ENCODE data around the gene PLA2G2D.

The PLA2G2D gene

GRCh38 chr1:20139776-20140612 lies 20.7 kb upstream of the PLA2G2D start:
- H3K79me2 ChIP-seq (ENCODE audit: insufficient read depth, low read length), result no peaks in the 10 kb centered on the region
- no peak overlapping the region for H3K4me2 ChIP-seq (ENCODE audit: low read depth, low read length, poor library complexity, severe bottlenecking)
- no peak overlapping the region for H3K4me3 ChIP-seq (ENCODE audit: low read length, poor library complexity, severe bottlenecking)
- H4K20me1 ChIP-seq (ENCODE audit: insufficient read depth, low read length, poor library complexity, severe bottlenecking), result no peaks in the 10 kb centered on the region
- H2AFZ ChIP-seq (ENCODE audit: low read length), result no peak overlapping the region
- no peaks in the 10 kb centered on the region for H3K36me3 ChIP-seq (ENCODE audit: insufficient read depth, low read length)
- H3K9me2 ChIP-seq (replicated peaks; ENCODE audit: low read depth, low read length), result no peaks in the 10 kb centered on the region
- no peaks in the 10 kb centered on the region for H3K27me3 ChIP-seq (ENCODE audit: insufficient read depth, low read length, poor library complexity, severe bottlenecking)
- H3K9me3 ChIP-seq (ENCODE audit: insufficient read depth, low read depth, low read length), result no peaks in the 10 kb centered on the region
- H3F3A ChIP-seq (ENCODE audit: low read depth), result no peaks in the 10 kb centered on the region
- H3K4me1 ChIP-seq (ENCODE audit: insufficient read depth, low read length, poor library complexity, severe bottlenecking), result no peaks in the 10 kb centered on the region
- TF ChIP-seq EZH2phosphoT487 (IDR thresholded peaks at IDR 0.05; ENCODE audit: borderline replicate concordance) (no peak), CTCF (conservative IDR thresholded peaks at IDR 0.05; ENCODE audit: low read length) (no peak)
- H3K9ac ChIP-seq (ENCODE audit: low read depth, low read length, poor library complexity, severe bottlenecking), result no peak overlapping the region

- no peaks in the 10 kb centered on the region for H3K79me2 ChIP-seq (ENCODE audit: insufficient read depth, low read length)
- no peaks in the 10 kb centered on the region for H3K9me3 ChIP-seq (ENCODE audit: insufficient read depth, low read depth, low read length)
- no peaks in the 10 kb centered on the region for H3F3A ChIP-seq (ENCODE audit: low read depth)
- no peak within 1 kb of the TSS for H3K9ac ChIP-seq (ENCODE audit: low read depth, low read length, poor library complexity, severe bottlenecking)
- no peaks in the 10 kb centered on the region for H3K36me3 ChIP-seq (ENCODE audit: insufficient read depth, low read length)
- H3K9me2 ChIP-seq (replicated peaks; ENCODE audit: low read depth, low read length), result no peaks in the 10 kb centered on the region
- no peak within 1 kb of the TSS for H3K4me2 ChIP-seq (ENCODE audit: low read depth, low read length, poor library complexity, severe bottlenecking)
- H4K20me1 ChIP-seq (ENCODE audit: insufficient read depth, low read length, poor library complexity, severe bottlenecking), result no peaks in the 10 kb centered on the region
- no peak within 1 kb of the TSS for H3K4me3 ChIP-seq (ENCODE audit: low read length, poor library complexity, severe bottlenecking)
- no peaks in the 10 kb centered on the region for H3K4me1 ChIP-seq (ENCODE audit: insufficient read depth, low read length, poor library complexity, severe bottlenecking)
- no peak within 1 kb of the TSS for H2AFZ ChIP-seq (ENCODE audit: low read length)
- TF ChIP-seq EZH2phosphoT487 (IDR thresholded peaks at IDR 0.05; ENCODE audit: borderline replicate concordance), result no peak
- no peak for TF ChIP-seq CTCF (conservative IDR thresholded peaks at IDR 0.05; ENCODE audit: low read length)
- H3K27me3 ChIP-seq (ENCODE audit: insufficient read depth, low read length, poor library complexity, severe bottlenecking), result no peaks in the 10 kb centered on the region
Measured at GRCh38 chr1:20138961-20139550, 19.7 kb upstream of the PLA2G2D start, which contains the start of gene PLA2G2F. Gene PLA2G2F (plus strand): TSS chr1:20139323. CDS start chr1:20139428, 105 bp downstream.

DNA sequence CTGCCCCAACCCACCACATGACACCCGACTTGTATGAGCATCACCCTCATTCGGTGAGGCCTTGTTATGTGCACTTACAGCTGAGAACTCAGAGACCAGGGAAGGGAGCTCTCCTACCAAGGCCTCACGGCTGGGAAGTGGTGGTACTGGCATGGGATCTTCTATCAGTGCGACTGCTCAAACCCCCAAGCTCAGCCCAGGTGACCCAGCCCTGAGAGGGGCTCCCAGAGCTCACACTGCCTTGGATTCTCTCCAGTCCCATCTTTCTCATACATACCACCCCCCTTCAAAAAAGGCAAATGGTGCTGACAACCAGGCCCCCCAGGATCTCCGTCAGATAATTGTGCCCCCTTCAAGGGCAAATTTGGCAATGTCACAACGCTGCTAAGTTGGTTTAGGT lies 19.0 kb upstream of the PLA2G2D start:
- no peaks in the 10 kb centered on the region for H3K9me2 ChIP-seq (replicated peaks; ENCODE audit: low read depth, low read length)
- H2AFZ ChIP-seq (ENCODE audit: low read length), result no peak overlapping the region
- no peak overlapping the region for H3K9ac ChIP-seq (ENCODE audit: low read depth, low read length, poor library complexity, severe bottlenecking)
- H3K4me3 ChIP-seq (ENCODE audit: low read length, poor library complexity, severe bottlenecking), result no peak overlapping the region
- H3F3A ChIP-seq (ENCODE audit: low read depth), result no peaks in the 10 kb centered on the region
- no peak overlapping the region for H3K4me2 ChIP-seq (ENCODE audit: low read depth, low read length, poor library complexity, severe bottlenecking)
- no peaks in the 10 kb centered on the region for H3K27me3 ChIP-seq (ENCODE audit: insufficient read depth, low read length, poor library complexity, severe bottlenecking)
- no peaks in the 10 kb centered on the region for H4K20me1 ChIP-seq (ENCODE audit: insufficient read depth, low read length, poor library complexity, severe bottlenecking)
- no peaks in the 10 kb centered on the region for H3K79me2 ChIP-seq (ENCODE audit: insufficient read depth, low read length)
- TF ChIP-seq EZH2phosphoT487 (IDR thresholded peaks at IDR 0.05; ENCODE audit: borderline replicate concordance) (no peak), CTCF (conservative IDR thresholded peaks at IDR 0.05; ENCODE audit: low read length) (no peak)
- H3K9me3 ChIP-seq (ENCODE audit: insufficient read depth, low read depth, low read length), result no peaks in the 10 kb centered on the region
- H3K4me1 ChIP-seq (ENCODE audit: insufficient read depth, low read length, poor library complexity, severe bottlenecking), result no peaks in the 10 kb centered on the region
- H3K36me3 ChIP-seq (ENCODE audit: insufficient read depth, low read length), result no peaks in the 10 kb centered on the region
